NCI-H510A (cell line): ENCODE measurements around the gene APBA1.
"Not testable (repeated sequence)": the region's sequence is repeated elsewhere in the genome, so short reads cannot be mapped to it uniquely, and the experiment has no call there.

Experiments
- DNase-seq: peaks from one replicate; lab custom pipeline; 2025; lab: John Stamatoyannopoulos, UW

Gene APBA1

GRCh38 chr9:69442486-69442885 is 229.7 kb downstream of the APBA1 start:
- DNase-seq: no peak

- DNase-seq: not testable (repeated sequence)
Observed at GRCh38 chr9:69440254-69440955, 231.8 kb downstream of the APBA1 start.

GRCh38 chr9:69439654-69440053 is 232.5 kb downstream of the APBA1 start:
- not testable (repeated sequence) for DNase-seq

DNA sequence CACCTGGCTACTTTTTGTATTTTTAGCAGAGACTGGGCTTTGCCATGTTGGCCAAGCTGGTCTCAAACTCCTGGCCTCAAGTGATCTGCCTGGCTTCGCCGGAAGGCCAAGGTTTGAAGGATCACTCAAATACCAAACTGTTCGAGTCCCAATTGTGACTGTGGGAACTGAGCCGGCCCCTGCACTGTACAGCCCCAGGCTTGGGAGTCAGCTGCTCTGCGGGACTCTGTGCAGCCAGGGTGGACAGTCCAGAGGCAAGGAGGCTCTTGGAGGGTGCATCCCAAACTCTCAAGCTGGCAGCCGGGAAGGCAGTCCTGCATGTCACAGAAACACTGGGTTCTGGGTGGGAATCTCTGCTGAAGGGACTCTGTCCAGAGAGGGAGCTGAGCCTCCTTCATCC is 238.2 kb downstream of the APBA1 start:
- DNase-seq: no peak

GRCh38 chr9:69433392-69433791 is 238.8 kb downstream of the APBA1 start:
- no peak for DNase-seq

DNA sequence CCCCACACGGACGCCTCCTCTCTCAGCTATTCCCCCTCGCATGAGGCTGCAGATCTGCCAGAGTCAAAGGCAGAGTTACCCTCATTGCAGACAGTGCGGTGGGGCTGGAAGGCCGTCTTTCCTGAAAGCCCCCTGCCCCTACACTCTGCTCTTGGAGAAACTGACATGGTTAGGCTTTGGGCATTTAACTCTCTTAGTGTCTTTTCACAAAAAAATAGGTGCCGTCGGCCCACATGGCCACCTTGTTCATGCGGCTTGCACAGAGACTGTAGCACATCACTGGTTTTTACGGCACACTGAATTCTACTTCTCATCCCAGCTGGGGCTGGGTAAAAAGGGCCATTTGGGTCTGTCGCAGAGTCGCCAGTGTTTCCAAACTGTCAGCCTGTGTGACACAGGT is 239.5 kb downstream of the APBA1 start:
- no peak for DNase-seq

DNA sequence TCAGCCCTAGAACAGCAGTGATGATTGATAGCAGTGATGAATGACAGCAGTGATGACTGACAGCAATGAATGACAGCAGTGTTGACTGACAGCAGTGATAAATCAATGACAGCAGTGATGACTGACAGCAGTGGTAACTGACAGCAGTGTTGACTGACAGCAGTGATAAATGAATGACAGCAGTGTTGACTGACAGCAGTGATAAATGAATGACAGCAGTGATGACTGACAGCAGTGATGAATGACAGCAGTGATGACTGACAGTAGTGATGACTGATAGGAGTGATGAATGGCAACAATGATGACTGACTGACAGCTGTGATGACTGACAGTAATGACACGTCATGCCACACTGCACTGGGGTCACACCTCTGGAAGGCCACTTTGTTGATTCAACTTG is 240.4 kb downstream of the APBA1 start:
- no peak for DNase-seq

DNA sequence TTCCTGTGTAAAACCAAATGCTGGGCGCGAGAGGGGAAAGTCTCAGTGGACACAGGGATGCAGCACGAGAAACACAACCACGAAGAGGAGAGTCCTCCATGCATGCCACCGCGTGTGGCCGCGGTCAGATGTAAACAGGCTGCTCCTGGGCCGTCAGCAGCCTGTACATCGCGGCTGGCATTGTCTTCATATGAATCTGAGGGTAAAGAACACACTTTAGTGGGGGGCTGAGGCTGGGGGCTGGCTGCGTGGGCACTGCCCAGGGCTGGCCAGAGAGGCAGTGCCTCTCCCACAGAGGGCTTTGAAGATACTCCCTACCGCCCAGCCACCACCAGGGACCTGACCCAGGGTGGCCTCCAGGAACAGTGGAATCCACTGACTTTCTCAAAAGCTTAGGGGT is 241.0 kb downstream of the APBA1 start:
- DNase-seq: no peak

DNA sequence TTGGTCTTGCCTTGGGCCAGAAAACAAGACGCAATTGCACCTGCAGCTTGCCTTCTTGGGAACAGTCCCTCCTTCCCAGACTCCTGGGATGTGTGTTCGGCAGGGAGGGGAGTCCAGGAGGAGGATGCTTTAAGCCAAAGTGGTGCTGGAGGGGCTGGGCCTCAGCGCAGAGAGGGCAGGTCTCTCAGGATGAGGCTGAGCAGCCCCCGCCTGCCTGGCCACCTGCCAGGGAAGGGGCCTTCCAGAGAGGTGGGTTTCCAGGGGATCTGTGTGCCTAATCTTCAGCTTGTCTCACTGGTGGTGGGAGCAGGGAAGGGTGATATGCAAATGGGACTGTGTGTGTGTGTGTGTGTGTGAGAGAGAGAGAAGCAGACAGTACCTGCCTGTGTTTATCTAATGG is 242.0 kb downstream of the APBA1 start:
- no peak for DNase-seq

DNA sequence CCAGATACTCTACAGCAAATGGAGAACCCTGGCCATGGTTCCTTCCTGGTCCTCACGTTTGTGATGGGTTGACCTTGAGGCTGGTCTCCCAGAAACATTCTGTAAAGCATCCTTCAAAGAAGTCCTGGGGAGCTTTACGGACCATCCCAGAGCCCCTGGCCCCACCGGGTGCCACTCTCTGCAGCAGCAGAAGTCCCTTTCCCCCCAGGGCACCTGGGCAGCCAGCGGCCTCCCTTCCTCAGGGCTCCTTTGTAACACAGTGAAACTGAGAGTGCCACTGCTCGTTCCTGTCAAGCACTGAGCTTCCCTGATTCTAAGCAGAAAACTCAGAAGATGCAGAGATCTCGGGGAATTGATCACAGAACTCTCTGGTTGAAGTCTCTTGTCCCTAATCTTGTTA is 242.9 kb downstream of the APBA1 start:
- no peak for DNase-seq

- DNase-seq: no peak
Observed at GRCh38 chr9:69428017-69428785, 244.0 kb downstream of the APBA1 start.

- no peak for DNase-seq
Observed at GRCh38 chr9:69427286-69427685, 244.9 kb downstream of the APBA1 start.

- peak; percentile 72 for DNase-seq
Observed at GRCh38 chr9:69425136-69425801, 246.9 kb downstream of the APBA1 start.

DNA sequence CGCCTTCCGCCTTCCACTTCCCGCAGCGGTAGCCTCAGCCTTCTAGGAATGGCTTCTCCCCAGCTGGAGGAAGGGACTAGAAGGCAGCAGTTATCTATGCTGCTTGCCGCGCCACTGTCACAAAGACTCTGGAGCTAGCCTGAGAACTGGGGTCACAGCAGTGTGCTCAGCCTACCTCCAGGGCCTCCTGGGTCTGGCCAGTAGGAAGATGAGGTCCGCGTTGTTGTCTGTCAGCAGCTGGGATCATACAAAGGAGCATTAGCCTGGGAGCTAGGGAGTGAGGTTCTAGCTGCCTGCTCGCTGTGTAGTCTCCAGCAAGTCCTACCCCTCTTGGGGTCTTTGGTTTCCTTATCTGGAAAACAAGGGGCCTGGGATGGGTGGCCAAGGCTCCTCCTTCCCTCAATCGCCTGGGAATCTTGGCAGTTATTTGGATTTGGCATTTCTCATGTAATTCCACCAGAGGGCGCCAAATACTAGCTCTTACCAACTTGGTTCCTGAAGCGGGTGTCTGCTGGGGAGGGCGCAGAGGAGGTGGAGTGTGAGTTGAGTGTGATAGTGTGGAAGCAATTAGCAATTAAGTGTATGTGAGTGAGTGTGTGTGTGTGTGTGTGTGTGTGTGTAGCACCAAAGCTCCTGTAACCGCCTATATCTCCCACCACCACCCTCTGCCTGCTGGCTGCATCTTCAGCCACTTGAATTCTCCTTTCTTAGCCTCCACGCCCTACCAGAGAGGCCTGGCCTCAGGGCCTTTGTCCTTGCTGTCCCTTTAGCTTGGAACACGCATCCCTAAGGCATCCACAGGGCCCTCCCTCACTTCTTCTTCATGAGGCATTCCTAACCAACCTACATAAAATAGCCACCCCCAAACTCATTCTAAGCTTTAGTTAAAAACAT is 250.0 kb downstream of the APBA1 start:
- DNase-seq: peak; percentile 30

DNA sequence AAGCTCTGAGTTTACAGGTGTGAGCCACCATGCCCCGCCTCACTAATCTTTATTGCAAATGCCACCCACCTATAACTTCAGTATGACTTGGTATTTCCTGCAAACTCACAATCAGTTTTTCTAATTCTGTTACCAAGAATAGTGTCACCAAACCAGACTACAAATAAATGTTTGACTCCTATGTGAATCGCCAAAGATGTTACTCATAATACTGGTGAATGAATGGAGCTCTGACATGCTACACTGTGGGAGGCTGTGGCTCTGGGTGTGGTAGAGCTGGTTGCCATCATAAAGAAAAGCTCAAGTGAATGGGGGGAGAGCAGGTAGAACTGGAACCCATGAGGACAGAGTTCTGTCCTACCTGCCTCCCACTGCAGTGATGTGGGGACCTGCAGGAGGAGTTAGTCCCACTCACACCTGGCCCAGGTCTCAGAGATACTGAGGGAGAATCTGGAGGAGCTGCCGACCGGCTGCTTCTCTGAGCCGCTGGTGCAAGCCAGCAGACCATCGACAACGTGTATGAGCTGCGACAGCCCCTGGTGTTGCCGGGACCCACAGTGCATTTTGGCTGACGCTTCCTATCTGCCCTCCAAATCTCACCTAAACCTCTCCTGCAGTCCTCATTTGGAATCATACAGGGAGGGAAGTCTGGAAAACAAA is 251.4 kb downstream of the APBA1 start:
- no peak for DNase-seq

- peak; percentile 7 for DNase-seq
Observed at GRCh38 chr9:69412741-69413150, 259.4 kb downstream of the APBA1 start.

DNA sequence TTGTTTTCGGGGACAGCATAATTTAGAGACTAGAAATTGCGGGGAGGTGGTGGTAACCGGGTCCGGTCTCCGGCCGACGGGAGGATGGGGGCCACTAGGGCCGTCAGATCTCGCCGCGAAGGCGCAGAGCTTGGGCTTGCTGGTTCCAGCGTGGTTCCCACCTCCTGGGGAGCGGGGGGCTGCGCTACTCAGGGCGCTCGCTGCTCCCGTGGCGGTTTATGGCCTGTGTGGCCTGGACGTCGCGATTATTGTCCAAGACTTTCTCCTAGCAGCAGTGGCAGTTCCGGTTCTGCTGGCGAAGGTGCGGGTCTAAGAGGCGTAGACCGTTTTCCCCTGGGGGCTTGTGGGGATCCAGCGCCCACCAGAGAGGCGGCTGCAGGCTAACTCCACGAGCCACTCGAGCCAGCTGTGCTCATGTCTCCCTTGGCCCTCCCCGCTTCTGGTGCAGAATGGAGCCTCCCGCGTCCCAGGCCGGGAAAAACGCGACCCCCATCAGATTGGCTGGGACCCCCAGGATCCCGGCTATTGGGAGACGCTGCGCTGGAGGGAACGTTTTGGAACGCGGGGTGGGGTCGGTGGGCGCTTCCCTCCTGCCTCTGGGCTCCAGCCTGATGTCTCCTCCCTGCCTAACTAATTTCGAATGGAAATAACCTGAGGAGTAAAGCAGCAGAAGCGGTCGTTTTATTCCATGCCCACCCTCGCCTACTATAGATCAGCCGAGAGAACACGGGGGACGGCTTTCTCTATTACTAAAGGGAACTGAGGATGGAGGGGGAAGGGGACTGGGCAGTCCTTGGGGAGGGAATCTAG is 260.0 kb downstream of the APBA1 start:
- DNase-seq: no peak

GRCh38 chr9:69411246-69411645 is 260.9 kb downstream of the APBA1 start:
- DNase-seq: no peak

DNA sequence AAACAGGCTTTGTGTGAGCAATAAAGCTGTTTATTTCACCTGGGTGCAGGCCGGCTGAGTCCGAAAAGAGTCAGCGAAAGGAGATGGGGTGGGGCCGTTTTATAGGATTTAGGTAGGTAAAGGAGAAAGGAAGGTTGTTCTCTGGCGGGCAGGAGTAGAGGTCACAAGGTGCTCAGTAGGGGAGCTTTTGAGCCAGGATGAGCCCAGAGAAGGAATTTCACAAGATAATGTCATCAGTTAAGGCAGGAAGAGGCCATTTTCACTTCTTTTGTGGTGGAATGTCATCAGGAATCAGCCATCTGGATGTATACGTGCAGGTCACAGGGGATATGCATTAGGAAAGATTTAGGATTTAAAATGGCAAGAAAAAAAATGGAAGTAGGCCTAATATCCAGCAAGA is 262.2 kb downstream of the APBA1 start:
- not testable (repeated sequence) for DNase-seq

- no peak for DNase-seq
Observed at GRCh38 chr9:69400470-69400869, 271.7 kb downstream of the APBA1 start.
